Neural cell (in vitro differentiated cells): ENCODE data around the gene ISG20. TPM values are rescaled to one million over a fixed set of nuclear protein-coding genes. Genes with fewer than 3 reads are reported as not detected.
A peak's percentile ranks its signal among the peaks of the same experiment; 100 is the strongest.

Experiments
- H2AFZ ChIP-seq: fragments of 200-600, 300-800 bp; sonication (generic), shearing (Covaris generic); 2 replicates; pipeline ENCODE4 v1.6.0; 2014; ENCODE audit warnings: low read depth, mild to moderate bottlenecking, antibody characterized with exemption, low read length, moderate library complexity
- H3F3A ChIP-seq: fragments of 200-600 bp; shearing (Covaris generic); 2 replicates; pipeline ENCODE4 v1.6.1; 2016; ENCODE audit warnings: mild to moderate bottlenecking, moderate library complexity, mixed read lengths, antibody characterized with exemption, low read length; ENCODE audit not compliant: insufficient read depth, poor library complexity, severe bottlenecking
- H3K27ac ChIP-seq: fragments of 200-600, 300-800 bp; sonication (generic), shearing (Covaris generic); 2 replicates; pipeline ENCODE4 v1.5.1; 2014; ENCODE audit warnings: mild to moderate bottlenecking, low read length, moderate library complexity
- H3K27me3 ChIP-seq: fragments of 300-800, 200-600 bp; sonication (generic), shearing (Covaris generic); 2 replicates; pipeline ENCODE4 v1.6.0; 2014; ENCODE audit warnings: mild to moderate bottlenecking, low read depth, low read length, moderate library complexity; ENCODE audit not compliant: insufficient read depth
- H3K36me3 ChIP-seq: fragments of 300-800, 200-600 bp; sonication (generic), shearing (Covaris generic); 2 replicates; pipeline ENCODE4 v1.5.1; 2014; ENCODE audit warnings: mild to moderate bottlenecking, antibody characterized with exemption, low read length, moderate library complexity; ENCODE audit not compliant: insufficient read depth
- H3K4me2 ChIP-seq: fragments of 300-800, 200-600 bp; sonication (generic), shearing (Covaris generic); 2 replicates; pipeline ENCODE4 v1.6.0; 2014; ENCODE audit warnings: mild to moderate bottlenecking, low read length
- H3K4me3 ChIP-seq: fragments of 300-800, 200-600 bp; sonication (generic), shearing (Covaris generic); 2 replicates; pipeline ENCODE4 v1.5.1; 2014; ENCODE audit warnings: mild to moderate bottlenecking, low read length, moderate library complexity
- H3K79me2 ChIP-seq: fragments of 200-600 bp; shearing (Covaris generic); replicated peaks from 2 replicates; pipeline ENCODE4 v1.6.0; 2014; ENCODE audit warnings: mild to moderate bottlenecking, low read length, moderate library complexity; ENCODE audit not compliant: insufficient read depth
- H3K9ac ChIP-seq: fragments of 300-800, 200-600 bp; sonication (generic), shearing (Covaris generic); 2 replicates; pipeline ENCODE4 v1.6.1; 2016; ENCODE audit warnings: mild to moderate bottlenecking, low read length, mixed read lengths
- H3K9me2 ChIP-seq: fragments of 200-600 bp; shearing (Covaris generic); 2 replicates; pipeline ENCODE4 v1.6.1; 2016; ENCODE audit warnings: mild to moderate bottlenecking, low read length, mixed read lengths; ENCODE audit not compliant: insufficient read depth
- H3K9me3 ChIP-seq: fragments of 200-600, 300-800 bp; sonication (generic), shearing (Covaris generic); 2 replicates; pipeline ENCODE4 v1.6.1; 2016; ENCODE audit warnings: mild to moderate bottlenecking, mixed run types, low read length, moderate library complexity, mixed read lengths
- H4K20me1 ChIP-seq: fragments of 200-600 bp; shearing (Covaris generic); 2 replicates; pipeline ENCODE4 v1.6.1; 2016; ENCODE audit warnings: mild to moderate bottlenecking, mixed run types; ENCODE audit not compliant: insufficient read depth
- EP300 ChIP-seq: fragments of 450-650 bp; conservative IDR thresholded peaks from 2 replicates; pipeline ENCODE4 v1.6.1; 2014; ENCODE audit warnings: antibody characterized with exemption, mild to moderate bottlenecking, moderate library complexity; ENCODE audit not compliant: poor library complexity, severe bottlenecking
- EZH2 ChIP-seq: fragments of 200-600, 300-800 bp; shearing (Covaris generic), sonication (generic); IDR thresholded peaks from 2 replicates; pipeline ENCODE4 v1.6.1; 2014; ENCODE audit warnings: antibody characterized with exemption, low read length, borderline replicate concordance, mild to moderate bottlenecking; ENCODE audit not compliant: insufficient read depth, poor library complexity, severe bottlenecking
- MXI1 ChIP-seq: fragments of 450-650 bp; conservative IDR thresholded peaks from 2 replicates; pipeline ENCODE4 v1.6.1; 2014; ENCODE audit warnings: antibody characterized with exemption, mild to moderate bottlenecking; ENCODE audit not compliant: poor library complexity, severe bottlenecking
- POLR2AphosphoS5 ChIP-seq: IDR thresholded peaks from 2 replicates; pipeline ENCODE4 v1.6.1; 2012
- RAD21 ChIP-seq: fragments of 450-650 bp; conservative IDR thresholded peaks from 2 replicates; pipeline ENCODE4 v1.6.1; 2014; ENCODE audit warnings: antibody characterized with exemption, mild to moderate bottlenecking, moderate library complexity
- SMC3 ChIP-seq: fragments of 450-650 bp; conservative IDR thresholded peaks from 2 replicates; pipeline ENCODE4 v1.6.1; 2014; ENCODE audit warnings: antibody characterized with exemption, mild to moderate bottlenecking, moderate library complexity; ENCODE audit not compliant: poor library complexity
- TAF1 ChIP-seq: IDR thresholded peaks from 2 replicates; pipeline ENCODE4 v1.6.1; 2012; ENCODE audit warnings: low read depth
- polyA plus RNA-seq: library from polyadenylated mRNA; depleted of rRNA; stranded (reverse); fragments of >200 nt; gene quantifications from 2 replicates; pipeline ENCODE4 v1.2.3, GENCODE V29; 2014
- TF ChIP-seq, protein P1 (sequence below): IDR thresholded peaks from 2 replicates; pipeline ENCODE4 v1.6.1; 2012; ENCODE audit warnings: borderline replicate concordance
- TF ChIP-seq, protein P2 (sequence below): fragments of 450-650 bp; IDR thresholded peaks from 2 replicates; pipeline ENCODE4 v1.5.1; 2014; ENCODE audit warnings: antibody characterized with exemption, mild to moderate bottlenecking, moderate library complexity; ENCODE audit not compliant: poor library complexity, severe bottlenecking

The ISG20 gene
- polyA plus RNA-seq, 1 donor from 2014 or later: 0.88 TPM

DNA sequence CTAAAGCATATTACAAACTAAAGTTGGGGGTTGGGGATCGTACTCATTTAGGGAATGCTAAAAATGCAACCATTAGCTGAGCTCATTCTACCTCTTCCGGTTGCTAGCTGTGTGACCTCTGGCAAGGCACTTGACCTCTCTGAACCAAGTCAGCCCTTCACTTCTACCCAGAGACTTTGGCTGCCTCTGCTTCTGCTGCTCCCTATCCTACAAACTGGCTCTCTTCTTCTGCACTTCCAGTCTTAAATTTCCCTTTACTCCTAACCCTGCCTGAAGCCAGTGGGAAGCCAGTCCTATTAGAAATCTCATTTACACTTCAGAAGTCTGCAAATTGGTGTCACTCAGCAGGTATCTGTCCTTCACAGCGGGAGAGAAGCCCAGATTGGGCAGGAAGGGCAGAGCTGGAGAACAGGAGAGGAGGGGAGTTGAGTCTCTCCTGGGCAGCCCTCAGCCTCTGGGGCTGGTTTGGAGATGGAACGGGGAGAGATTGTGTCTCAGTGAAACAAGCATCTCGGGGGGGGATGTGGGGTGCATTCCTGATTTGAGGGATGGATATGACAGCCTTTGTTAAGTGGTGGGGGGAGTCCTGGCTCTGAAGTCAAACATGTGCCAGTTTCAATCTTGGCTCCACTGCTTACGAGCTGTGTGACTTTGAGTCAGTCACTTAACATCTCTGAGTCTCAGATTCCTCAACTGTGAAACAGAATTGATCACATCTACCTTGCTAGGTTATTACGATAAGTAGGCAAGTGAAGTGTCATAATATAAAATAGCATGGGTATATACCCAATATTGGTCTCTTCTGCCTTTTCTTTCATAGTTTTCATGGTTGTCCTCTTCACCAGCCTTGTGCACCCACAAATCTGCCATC, 25.5 kb upstream of the ISG20 start:
- H3K27me3 ChIP-seq: no peaks in the 10 kb centered on the region
- H3K27ac ChIP-seq: no peak overlapping the region
- H3K9me3 ChIP-seq: no peaks in the 10 kb centered on the region
- H3K79me2 ChIP-seq: peaks cover 5% of the 10 kb centered on the region
- no peak overlapping the region for H3K4me2 ChIP-seq
- no peaks in the 10 kb centered on the region for H4K20me1 ChIP-seq
- no peaks in the 10 kb centered on the region for H3K9me2 ChIP-seq
- no peak overlapping the region for H2AFZ ChIP-seq
- no peaks in the 10 kb centered on the region for H3F3A ChIP-seq
- H3K9ac ChIP-seq: no peak overlapping the region
- TF ChIP-seq, protein P1, sequence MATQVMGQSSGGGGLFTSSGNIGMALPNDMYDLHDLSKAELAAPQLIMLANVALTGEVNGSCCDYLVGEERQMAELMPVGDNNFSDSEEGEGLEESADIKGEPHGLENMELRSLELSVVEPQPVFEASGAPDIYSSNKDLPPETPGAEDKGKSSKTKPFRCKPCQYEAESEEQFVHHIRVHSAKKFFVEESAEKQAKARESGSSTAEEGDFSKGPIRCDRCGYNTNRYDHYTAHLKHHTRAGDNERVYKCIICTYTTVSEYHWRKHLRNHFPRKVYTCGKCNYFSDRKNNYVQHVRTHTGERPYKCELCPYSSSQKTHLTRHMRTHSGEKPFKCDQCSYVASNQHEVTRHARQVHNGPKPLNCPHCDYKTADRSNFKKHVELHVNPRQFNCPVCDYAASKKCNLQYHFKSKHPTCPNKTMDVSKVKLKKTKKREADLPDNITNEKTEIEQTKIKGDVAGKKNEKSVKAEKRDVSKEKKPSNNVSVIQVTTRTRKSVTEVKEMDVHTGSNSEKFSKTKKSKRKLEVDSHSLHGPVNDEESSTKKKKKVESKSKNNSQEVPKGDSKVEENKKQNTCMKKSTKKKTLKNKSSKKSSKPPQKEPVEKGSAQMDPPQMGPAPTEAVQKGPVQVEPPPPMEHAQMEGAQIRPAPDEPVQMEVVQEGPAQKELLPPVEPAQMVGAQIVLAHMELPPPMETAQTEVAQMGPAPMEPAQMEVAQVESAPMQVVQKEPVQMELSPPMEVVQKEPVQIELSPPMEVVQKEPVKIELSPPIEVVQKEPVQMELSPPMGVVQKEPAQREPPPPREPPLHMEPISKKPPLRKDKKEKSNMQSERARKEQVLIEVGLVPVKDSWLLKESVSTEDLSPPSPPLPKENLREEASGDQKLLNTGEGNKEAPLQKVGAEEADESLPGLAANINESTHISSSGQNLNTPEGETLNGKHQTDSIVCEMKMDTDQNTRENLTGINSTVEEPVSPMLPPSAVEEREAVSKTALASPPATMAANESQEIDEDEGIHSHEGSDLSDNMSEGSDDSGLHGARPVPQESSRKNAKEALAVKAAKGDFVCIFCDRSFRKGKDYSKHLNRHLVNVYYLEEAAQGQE: no peak
- TF ChIP-seq EZH2 (no peak), TAF1 (no peak), RAD21 (no peak), EP300 (no peak), MXI1 (no peak), SMC3 (no peak), POLR2AphosphoS5 (no peak)
- TF ChIP-seq, protein P2, sequence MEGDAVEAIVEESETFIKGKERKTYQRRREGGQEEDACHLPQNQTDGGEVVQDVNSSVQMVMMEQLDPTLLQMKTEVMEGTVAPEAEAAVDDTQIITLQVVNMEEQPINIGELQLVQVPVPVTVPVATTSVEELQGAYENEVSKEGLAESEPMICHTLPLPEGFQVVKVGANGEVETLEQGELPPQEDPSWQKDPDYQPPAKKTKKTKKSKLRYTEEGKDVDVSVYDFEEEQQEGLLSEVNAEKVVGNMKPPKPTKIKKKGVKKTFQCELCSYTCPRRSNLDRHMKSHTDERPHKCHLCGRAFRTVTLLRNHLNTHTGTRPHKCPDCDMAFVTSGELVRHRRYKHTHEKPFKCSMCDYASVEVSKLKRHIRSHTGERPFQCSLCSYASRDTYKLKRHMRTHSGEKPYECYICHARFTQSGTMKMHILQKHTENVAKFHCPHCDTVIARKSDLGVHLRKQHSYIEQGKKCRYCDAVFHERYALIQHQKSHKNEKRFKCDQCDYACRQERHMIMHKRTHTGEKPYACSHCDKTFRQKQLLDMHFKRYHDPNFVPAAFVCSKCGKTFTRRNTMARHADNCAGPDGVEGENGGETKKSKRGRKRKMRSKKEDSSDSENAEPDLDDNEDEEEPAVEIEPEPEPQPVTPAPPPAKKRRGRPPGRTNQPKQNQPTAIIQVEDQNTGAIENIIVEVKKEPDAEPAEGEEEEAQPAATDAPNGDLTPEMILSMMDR: no peak
- H3K36me3 ChIP-seq: no peaks in the 10 kb centered on the region
- peak overlapping the region; percentile 28 for H3K4me3 ChIP-seq

DNA sequence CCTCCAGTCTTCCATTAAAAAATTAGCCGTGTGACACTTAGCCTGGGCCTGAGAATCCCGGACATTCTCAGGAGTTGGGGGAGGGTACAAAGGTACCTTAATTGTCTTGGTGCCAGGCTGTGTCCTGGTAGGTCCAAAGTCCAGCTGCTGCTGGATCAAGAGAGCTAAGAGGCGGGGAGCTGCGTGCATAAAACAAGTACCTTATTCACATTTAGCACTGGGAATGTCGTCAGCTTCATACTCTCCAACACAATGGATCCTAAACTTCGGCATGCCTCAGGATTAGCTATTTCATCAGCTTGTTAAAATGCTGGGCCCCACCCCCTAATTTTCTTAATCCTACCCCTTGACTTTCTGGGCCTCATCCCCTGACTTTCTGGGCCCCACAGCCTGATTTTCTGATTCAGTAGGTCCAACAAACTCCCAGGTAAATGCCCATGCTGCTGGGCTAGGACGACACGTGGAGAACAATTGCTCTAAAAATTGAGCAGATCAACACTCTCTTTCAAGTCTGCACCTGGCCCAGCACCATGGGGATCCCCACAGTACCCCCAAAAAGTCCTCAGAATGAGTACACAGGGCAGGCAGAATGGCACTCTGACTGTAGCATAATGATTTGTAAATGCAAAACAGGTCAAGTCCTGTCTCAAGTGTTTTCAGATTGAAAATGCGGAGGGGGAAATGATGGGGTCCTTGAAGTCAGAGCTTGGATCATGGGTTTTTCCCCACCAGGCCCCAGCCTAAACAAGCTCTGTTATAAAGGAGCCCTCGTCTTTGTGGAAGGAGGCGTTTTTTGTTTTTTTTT, 23.3 kb upstream of the ISG20 start:
- Histone ChIP-seq H3K4me2 (no peak overlapping the region), H3K79me2 (no peaks in the 10 kb centered on the region), H3K27ac (no peak overlapping the region), H3F3A (no peaks in the 10 kb centered on the region), H3K9ac (no peak overlapping the region), H3K36me3 (no peaks in the 10 kb centered on the region), H3K27me3 (no peaks in the 10 kb centered on the region), H3K4me3 (no peak overlapping the region), H4K20me1 (no peaks in the 10 kb centered on the region), H3K9me3 (no peaks in the 10 kb centered on the region), H3K9me2 (no peaks in the 10 kb centered on the region), H2AFZ (no peak overlapping the region)
- TF ChIP-seq TAF1 (no peak), EP300 (no peak), SMC3 (no peak)
